CD14-positive monocyte (primary cell): ENCODE results near the gene SATB1. TPM values are rescaled to one million over a fixed set of nuclear protein-coding genes. Genes with fewer than 3 reads are reported as not detected.
A peak's percentile ranks its signal among the peaks of the same experiment; 100 is the strongest.

ENCODE experiments used
- DNase-seq, 3 donors: peaks; one replicate each; pipeline ENCODE4 v3.0.0-alpha.2; 2011 to 2022
- H2AFZ ChIP-seq: 2 replicates; pipeline ENCODE4 v1.6.0; 2012; ENCODE audit warnings: mild to moderate bottlenecking, low read depth, low read length, inconsistent platforms; ENCODE audit not compliant: insufficient read depth, poor library complexity, severe bottlenecking
- H3K27ac ChIP-seq, 2 donors: 1 replicate in 1 of 2; 2 replicates in 1 of 2; pipeline ENCODE4 v1.5.1; 2012 to 2013; ENCODE audit warnings: low read length in 2 of 2, control low read depth in 1 of 2, inconsistent platforms in 1 of 2, low read depth in 1 of 2, mild to moderate bottlenecking in 1 of 2
- H3K27me3 ChIP-seq, 2 donors: one replicate each; pipeline versions ENCODE4 v1.6.0 to v1.6.1; 2011 to 2013; ENCODE audit warnings: low read length in 2 of 2; ENCODE audit not compliant: control insufficient read depth in 2 of 2, insufficient read depth in 2 of 2
- H3K36me3 ChIP-seq, 2 donors: replicated peaks in 1 of 2; 1 replicate in 1 of 2; 2 replicates in 1 of 2; pipeline versions ENCODE4 v1.5.1 to v1.6.1; 2012 to 2013; ENCODE audit warnings: low read length in 2 of 2, control low read depth in 1 of 2, inconsistent platforms in 1 of 2, mild to moderate bottlenecking in 1 of 2; ENCODE audit not compliant: insufficient read depth in 2 of 2, control insufficient read depth in 1 of 2
- H3K4me1 ChIP-seq, 2 donors: 1 replicate in 1 of 2; 2 replicates in 1 of 2; pipeline versions ENCODE4 v1.5.1 to v1.6.1; 2012 to 2013; ENCODE audit warnings: low read length in 2 of 2, control low read depth in 1 of 2, inconsistent platforms in 1 of 2, mild to moderate bottlenecking in 1 of 2, moderate library complexity in 1 of 2; ENCODE audit not compliant: insufficient read depth in 2 of 2, control insufficient read depth in 1 of 2
- H3K4me2 ChIP-seq: replicated peaks from 2 replicates; pipeline ENCODE3; 2012; ENCODE audit warnings: low read length, moderate library complexity, mild to moderate bottlenecking; ENCODE audit not compliant: poor library complexity, severe bottlenecking; ENCODE audit errors: extremely low read depth
- H3K4me3 ChIP-seq, 3 experiments: fragments of 200-600 bp in 1 of 3; sonication (generic) in 1 of 3; replicated peaks in 1 of 3; 1 replicate in 2 of 3; 2 replicates in 1 of 3; pipeline ENCODE4 v1.5.1; 2011 to 2013; ENCODE audit warnings: low read length in 3 of 3, mild to moderate bottlenecking in 3 of 3, control low read depth in 2 of 3, low read depth in 2 of 3, inconsistent platforms in 1 of 3, moderate library complexity in 1 of 3
- H3K79me2 ChIP-seq: 2 replicates; pipeline ENCODE4 v1.6.0; 2012; ENCODE audit warnings: mild to moderate bottlenecking, control low read depth, inconsistent platforms, low read length, moderate library complexity; ENCODE audit not compliant: insufficient read depth
- H3K9ac ChIP-seq: 2 replicates; pipeline ENCODE4 v1.6.0; 2017; ENCODE audit warnings: low read length, mild to moderate bottlenecking; ENCODE audit not compliant: insufficient read depth, poor library complexity, severe bottlenecking
- H3K9me3 ChIP-seq, 2 donors: replicated peaks in 1 of 2; 1 replicate in 1 of 2; 2 replicates in 1 of 2; pipeline versions ENCODE4 v1.5.1 to v1.6.1; 2012 to 2013; ENCODE audit warnings: low read length in 2 of 2, control low read depth in 1 of 2; ENCODE audit not compliant: control insufficient read depth in 1 of 2, insufficient read depth in 1 of 2
- H4K20me1 ChIP-seq: 2 replicates; pipeline ENCODE4 v1.6.0; 2012; ENCODE audit warnings: mild to moderate bottlenecking, low read length, control low read depth, moderate library complexity; ENCODE audit not compliant: insufficient read depth
- H3K27ac Mint-ChIP-seq, 7 donors: one replicate each; pipeline ENCODE4 v1.8.0; 2020; ENCODE audit warnings: mild to moderate bottlenecking in 7 of 7, mixed read lengths in 7 of 7, moderate library complexity in 6 of 7, inconsistent platforms in 2 of 7
- H3K27me3 Mint-ChIP-seq, 3 donors: one replicate each; pipeline ENCODE4 v1.8.0; 2021 to 2022; ENCODE audit warnings: low read depth in 3 of 3, mild to moderate bottlenecking in 3 of 3, mixed read lengths in 3 of 3, moderate library complexity in 3 of 3, inconsistent platforms in 1 of 3
- H3K36me3 Mint-ChIP-seq, 2 donors: one replicate each; pipeline ENCODE4 v1.8.0; 2020; ENCODE audit warnings: mixed read lengths in 2 of 2, inconsistent platforms in 1 of 2, mild to moderate bottlenecking in 1 of 2
- H3K4me1 Mint-ChIP-seq: one replicate; pipeline ENCODE4 v1.8.0; 2020; ENCODE audit warnings: mild to moderate bottlenecking, mixed read lengths
- H3K4me3 Mint-ChIP-seq, 2 donors: one replicate each; pipeline ENCODE4 v1.8.0; 2020; ENCODE audit warnings: mild to moderate bottlenecking in 2 of 2, mixed read lengths in 2 of 2, moderate library complexity in 1 of 2
- H3K9me3 Mint-ChIP-seq, 7 donors: one replicate each; pipeline ENCODE4 v1.8.0; 2020 to 2022; ENCODE audit warnings: mixed read lengths in 7 of 7, mild to moderate bottlenecking in 6 of 7, moderate library complexity in 6 of 7, inconsistent platforms in 2 of 7
- WGBS: methylation state at CpG from one replicate; pipeline ENCODE4 v1.1.5; 2013; ENCODE audit warnings: missing lambda C conversion rate; ENCODE audit not compliant: insufficient coverage; 5-methylcytosine and 5-hydroxymethylcytosine counted together
- intact Hi-C, 2 donors: fragments of 100-400 bp; cut with micrococcal nuclease; formaldehyde crosslinking; loops; one replicate each; pipeline versions ENCODE4 v1.15.0 to v1.15.1; 2023
- polyA plus RNA-seq, 3 donors: library from polyadenylated mRNA; depleted of rRNA in 1 of 3; unstranded in 2 of 3; stranded (reverse) in 1 of 3; fragments of 300-500 nt in 2 of 3; fragments of >200 nt in 1 of 3; fragmentation: Illumina TruSeq in 2 of 3; gene quantifications; 1 replicate in 2 of 3; 2 replicates in 1 of 3; pipeline ENCODE4 v1.2.3, GENCODE V29; 2012 to 2021
- TF ChIP-seq, protein P1 (sequence below): fragments of 200-600 bp; IDR thresholded peaks from one replicate; pipeline ENCODE4 v1.8.0; 2022; ENCODE audit warnings: antibody characterized with exemption, mild to moderate bottlenecking

SATB1 gene
- polyA plus RNA-seq, 3 donors = 4.3 to 35.3 (median 6.9) TPM

DNA sequence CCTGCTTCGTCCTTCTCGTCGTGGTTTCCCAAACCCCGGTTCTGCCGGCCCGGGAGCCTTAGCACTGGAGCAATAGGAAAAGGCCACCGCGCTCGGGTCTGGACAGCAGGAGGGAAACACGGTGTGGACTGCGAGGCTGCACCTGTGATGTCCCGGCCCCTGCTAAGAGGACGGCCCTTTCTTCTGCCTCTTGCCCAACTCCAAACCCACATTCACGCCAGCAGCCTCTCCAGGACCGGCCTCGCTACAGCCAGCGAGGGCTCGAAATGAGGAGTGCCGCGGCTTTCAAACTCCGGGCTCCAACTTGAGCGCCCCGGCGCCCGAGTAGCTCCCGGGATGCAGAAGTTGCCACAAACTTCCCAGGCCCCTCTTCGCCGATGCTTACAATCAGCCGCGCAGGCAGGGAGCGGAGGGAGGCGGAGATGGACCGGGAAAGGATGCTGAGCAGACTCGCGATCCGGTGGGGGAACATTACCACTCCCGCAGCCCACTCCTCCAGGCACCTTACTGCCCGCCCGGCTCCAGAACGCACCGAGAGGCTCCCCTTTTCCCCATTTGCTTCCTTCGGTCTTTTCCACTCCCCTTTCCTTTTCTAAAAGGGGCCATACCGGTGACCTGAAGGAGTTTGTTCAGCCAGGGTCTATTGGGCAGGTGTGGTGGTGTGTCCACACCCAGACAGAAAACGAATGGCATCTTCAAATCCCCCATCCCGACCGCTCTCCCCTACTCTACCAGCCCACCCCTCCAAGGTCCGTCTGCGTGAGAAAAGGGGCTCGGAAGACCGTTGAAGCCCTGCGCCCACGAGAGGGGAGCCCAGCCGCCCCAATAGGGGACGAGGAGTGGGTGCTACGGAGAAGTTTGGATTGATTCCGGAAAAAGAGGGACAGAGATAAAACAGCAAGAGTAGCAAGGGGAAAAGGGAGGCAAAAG, 18.8 kb upstream of the SATB1 start:
- Histone ChIP-seq H3K4me3 (peak overlapping the region; percentile 82 to 90 (median 83)), H3K27ac (peak overlapping the region; percentile 10 to 13), H2AFZ (peak overlapping the region; percentile 83), H3K36me3 (no peaks in the 10 kb centered on the region), H3K27me3 (peaks cover 2 to 9% of the 10 kb centered on the region in 2 donors), H3K79me2 (peaks cover 37% of the 10 kb centered on the region), H3K4me2 (peak overlapping the region; percentile 86), H4K20me1 (no peaks in the 10 kb centered on the region), H3K9ac (peak overlapping the region; percentile 55), H3K4me1 (peaks cover 31 to 37% of the 10 kb centered on the region in 2 donors), H3K9me3 (peaks cover 3% of the 10 kb centered on the region in 2 donors)
- intact Hi-C loops = loop anchor here (10.0 kb wide), 2 partner anchors 301 to 311 kb away; no protein-coding TSS in a partner anchor
- Mint-ChIP-seq H3K27me3 (peaks cover 15 to 24% (median 21%) of the 10 kb centered on the region in 3 donors), H3K9me3 (peaks cover 0 to 4% (median 2%) of the 10 kb centered on the region in 7 donors), H3K4me3 (peak overlapping the region; percentile 99), H3K36me3 (no peaks in the 10 kb centered on the region), H3K4me1 (peaks cover 41% of the 10 kb centered on the region), H3K27ac (peak overlapping the region; percentile 42 to 91 (median 73))
- DNase-seq = peak; percentile 10 to 25 (median 18)
- WGBS = 0% methylated on average over 49 of the region's 56 CpGs
- TF ChIP-seq, protein P1, sequence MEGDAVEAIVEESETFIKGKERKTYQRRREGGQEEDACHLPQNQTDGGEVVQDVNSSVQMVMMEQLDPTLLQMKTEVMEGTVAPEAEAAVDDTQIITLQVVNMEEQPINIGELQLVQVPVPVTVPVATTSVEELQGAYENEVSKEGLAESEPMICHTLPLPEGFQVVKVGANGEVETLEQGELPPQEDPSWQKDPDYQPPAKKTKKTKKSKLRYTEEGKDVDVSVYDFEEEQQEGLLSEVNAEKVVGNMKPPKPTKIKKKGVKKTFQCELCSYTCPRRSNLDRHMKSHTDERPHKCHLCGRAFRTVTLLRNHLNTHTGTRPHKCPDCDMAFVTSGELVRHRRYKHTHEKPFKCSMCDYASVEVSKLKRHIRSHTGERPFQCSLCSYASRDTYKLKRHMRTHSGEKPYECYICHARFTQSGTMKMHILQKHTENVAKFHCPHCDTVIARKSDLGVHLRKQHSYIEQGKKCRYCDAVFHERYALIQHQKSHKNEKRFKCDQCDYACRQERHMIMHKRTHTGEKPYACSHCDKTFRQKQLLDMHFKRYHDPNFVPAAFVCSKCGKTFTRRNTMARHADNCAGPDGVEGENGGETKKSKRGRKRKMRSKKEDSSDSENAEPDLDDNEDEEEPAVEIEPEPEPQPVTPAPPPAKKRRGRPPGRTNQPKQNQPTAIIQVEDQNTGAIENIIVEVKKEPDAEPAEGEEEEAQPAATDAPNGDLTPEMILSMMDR = no peak

DNA sequence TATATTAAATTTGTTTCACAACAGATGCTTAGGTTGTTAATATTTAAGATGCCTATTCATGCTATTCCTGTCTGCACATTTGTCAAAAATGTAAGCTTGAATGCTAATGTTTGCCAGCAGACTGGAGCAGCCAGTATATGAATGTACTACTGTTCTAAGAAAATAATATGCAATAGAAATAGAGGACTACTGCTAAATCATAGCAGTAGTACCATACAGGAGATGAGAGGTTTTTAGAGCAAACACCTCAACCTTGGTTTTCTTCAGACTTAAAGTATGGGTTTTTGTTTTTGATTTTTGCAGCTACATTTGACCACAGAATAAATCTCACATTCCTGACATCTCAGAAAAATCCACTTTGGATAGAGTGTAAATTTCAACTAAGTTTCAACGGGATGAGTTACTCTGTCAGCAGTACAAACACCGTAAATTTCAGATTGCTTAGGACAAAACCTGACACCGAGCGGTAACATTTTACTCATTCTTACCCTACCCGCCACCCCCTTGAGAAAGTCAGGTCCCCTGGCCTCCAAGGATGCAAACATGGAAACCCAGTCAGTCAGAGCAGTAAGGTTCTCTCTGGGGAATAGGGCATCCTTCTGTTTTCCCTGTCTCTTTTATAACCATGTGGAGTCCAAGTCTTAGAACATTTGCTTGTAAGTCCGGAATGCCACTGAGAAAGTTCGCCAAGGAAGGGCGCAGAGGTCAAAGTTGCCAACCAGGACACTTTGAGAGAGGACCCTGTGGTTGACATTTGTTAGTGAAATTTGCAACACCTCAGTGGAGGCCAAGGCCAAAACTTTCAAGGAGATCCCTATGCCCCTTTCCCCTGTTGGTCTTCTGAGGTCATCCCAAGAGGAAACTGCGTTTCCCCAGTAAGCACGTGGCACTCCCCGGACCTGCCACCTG, 17.9 kb upstream of the SATB1 start:
- no peak overlapping the region for H3K9ac ChIP-seq
- no peaks in the 10 kb centered on the region for H3K9me3 ChIP-seq
- no peaks in the 10 kb centered on the region for H3K36me3 ChIP-seq
- no peak overlapping the region for H3K27ac ChIP-seq
- H3K4me2 ChIP-seq = peak overlapping the region; percentile 86
- intact Hi-C loops = loop anchor here (10.0 kb wide), 2 partner anchors 302 to 312 kb away; no protein-coding TSS in a partner anchor
- TF ChIP-seq, protein P1 = no peak
- H4K20me1 ChIP-seq = no peaks in the 10 kb centered on the region
- Mint-ChIP-seq H3K4me3 (peak overlapping the region; percentile 99), H3K27ac (peak overlapping the region in 2 of 7 donors; percentile 5 to 42), H3K9me3 (peaks cover 0 to 3% (median 0%) of the 10 kb centered on the region in 7 donors), H3K27me3 (peaks cover 15 to 24% (median 21%) of the 10 kb centered on the region in 3 donors), H3K4me1 (peaks cover 41% of the 10 kb centered on the region), H3K36me3 (no peaks in the 10 kb centered on the region)
- peaks cover 2 to 9% of the 10 kb centered on the region in 2 donors for H3K27me3 ChIP-seq
- H2AFZ ChIP-seq = peak overlapping the region; percentile 83
- no peak for DNase-seq
- WGBS = 10% methylated on average over 8 of the region's 11 CpGs
- H3K79me2 ChIP-seq = peaks cover 44% of the 10 kb centered on the region
- peak overlapping the region; percentile 82 to 90 (median 83) for H3K4me3 ChIP-seq
- peaks cover 31 to 37% of the 10 kb centered on the region in 2 donors for H3K4me1 ChIP-seq
